H9 (cell line): ENCODE data around the gene AANAT. TPM values are rescaled to one million over a fixed set of nuclear protein-coding genes. Genes with fewer than 3 reads are reported as not detected.

Source experiments
- DNase-seq: peaks from one replicate; pipeline ENCODE4 v3.0.0-alpha.2; 2017
- H2AFZ ChIP-seq: one replicate; pipeline ENCODE4 v1.6.1; 2013; ENCODE audit warnings: mild to moderate bottlenecking, low read length, control low read depth, moderate library complexity
- H2AK5ac ChIP-seq: 2 replicates; pipeline ENCODE4 v1.6.1; 2013; ENCODE audit warnings: low read length, control low read depth, mixed read lengths; ENCODE audit not compliant: insufficient read length
- H2BK120ac ChIP-seq: one replicate; pipeline ENCODE4 v1.6.1; 2013; ENCODE audit warnings: low read depth, mild to moderate bottlenecking, low read length, control low read depth, inconsistent platforms; ENCODE audit not compliant: poor library complexity, severe bottlenecking
- H2BK12ac ChIP-seq: 2 replicates; pipeline ENCODE4 v1.6.1; 2013; ENCODE audit warnings: low read length, control low read depth, mixed read lengths, low read depth; ENCODE audit not compliant: insufficient read length
- H2BK15ac ChIP-seq: 2 replicates; pipeline ENCODE4 v1.6.1; 2013; ENCODE audit warnings: low read depth, low read length, control low read depth
- H2BK20ac ChIP-seq: one replicate; pipeline ENCODE4 v1.6.1; 2013; ENCODE audit warnings: low read depth, mild to moderate bottlenecking, low read length, control low read depth, inconsistent platforms; ENCODE audit not compliant: poor library complexity, severe bottlenecking
- H2BK5ac ChIP-seq: 2 replicates; pipeline ENCODE4 v1.6.1; 2013; ENCODE audit warnings: low read length, control low read depth, mixed read lengths; ENCODE audit not compliant: insufficient read length
- H3K14ac ChIP-seq: 2 replicates; pipeline ENCODE4 v1.6.1; 2013; ENCODE audit warnings: low read length, control low read depth; ENCODE audit not compliant: insufficient read depth
- H3K18ac ChIP-seq: 2 replicates; pipeline ENCODE4 v1.6.1; 2013; ENCODE audit warnings: low read depth, mild to moderate bottlenecking, mixed read lengths, low read length, control low read depth; ENCODE audit not compliant: insufficient read length
- H3K23ac ChIP-seq: 2 replicates; pipeline ENCODE4 v1.6.1; 2013; ENCODE audit warnings: low read length, control low read depth, mixed read lengths, low read depth; ENCODE audit not compliant: insufficient read length
- H3K23me2 ChIP-seq: 2 replicates; pipeline ENCODE4 v1.6.1; 2013; ENCODE audit warnings: low read depth, mild to moderate bottlenecking, mixed read lengths, low read length, control low read depth; ENCODE audit not compliant: insufficient read length, poor library complexity, severe bottlenecking
- H3K27ac ChIP-seq: 2 replicates; pipeline ENCODE4 v1.5.1; 2013; ENCODE audit warnings: low read length, control low read depth, mixed read lengths, low read depth; ENCODE audit not compliant: insufficient read length
- H3K27me3 ChIP-seq: 2 replicates; pipeline ENCODE4 v1.6.1; 2013; ENCODE audit warnings: low read length, control low read depth, inconsistent platforms; ENCODE audit not compliant: insufficient read depth
- H3K4ac ChIP-seq: 2 replicates; pipeline ENCODE4 v1.6.1; 2013; ENCODE audit warnings: low read depth, mild to moderate bottlenecking, control low read depth, inconsistent platforms, low read length, moderate library complexity
- H3K4me1 ChIP-seq: 2 replicates; pipeline ENCODE4 v1.6.1; 2013; ENCODE audit warnings: low read length, control low read depth, inconsistent platforms; ENCODE audit not compliant: insufficient read depth
- H3K4me2 ChIP-seq: 2 replicates; pipeline ENCODE4 v1.6.1; 2013; ENCODE audit warnings: low read length, control low read depth, mixed read lengths; ENCODE audit not compliant: insufficient read length, insufficient read depth
- H3K56ac ChIP-seq: 2 replicates; pipeline ENCODE4 v1.6.1; 2013; ENCODE audit warnings: low read depth, mild to moderate bottlenecking, mixed read lengths, low read length, control low read depth; ENCODE audit not compliant: insufficient read length
- H3K79me1 ChIP-seq: 2 replicates; pipeline ENCODE4 v1.6.1; 2013; ENCODE audit warnings: low read depth, mild to moderate bottlenecking, moderate library complexity, low read length, control low read depth, inconsistent platforms; ENCODE audit not compliant: insufficient read depth, poor library complexity, severe bottlenecking
- H3K79me2 ChIP-seq: 2 replicates; pipeline ENCODE4 v1.6.1; 2013; ENCODE audit warnings: low read length, control low read depth, inconsistent platforms; ENCODE audit not compliant: insufficient read depth
- H3K9ac ChIP-seq: 2 replicates; pipeline ENCODE4 v1.6.1; 2013; ENCODE audit warnings: low read length, control low read depth, mixed read lengths; ENCODE audit not compliant: insufficient read length; ENCODE audit errors: extremely low read depth
- H3K9me3 ChIP-seq: one replicate; pipeline ENCODE4 v1.6.1; 2013; ENCODE audit warnings: low read depth, low read length, inconsistent platforms; ENCODE audit not compliant: control insufficient read depth
- H3T11ph ChIP-seq: one replicate; pipeline ENCODE4 v1.6.1; 2013; ENCODE audit warnings: mild to moderate bottlenecking, low read length, control low read depth, inconsistent platforms
- H4K20me1 ChIP-seq: one replicate; pipeline ENCODE4 v1.6.1; 2013; ENCODE audit not compliant: control insufficient read depth, insufficient read length, insufficient read depth
- H4K5ac ChIP-seq: 2 replicates; pipeline ENCODE4 v1.6.1; 2013; ENCODE audit warnings: low read depth, mild to moderate bottlenecking, mixed read lengths, low read length, control low read depth; ENCODE audit not compliant: insufficient read length
- H4K8ac ChIP-seq: replicated peaks from 2 replicates; pipeline ENCODE4 v1.6.1; 2013; ENCODE audit warnings: low read length, control low read depth, mixed read lengths, low read depth; ENCODE audit not compliant: insufficient read length
- H4K91ac ChIP-seq: 2 replicates; pipeline ENCODE4 v1.6.1; 2013; ENCODE audit warnings: low read depth, mild to moderate bottlenecking, moderate library complexity, mixed read lengths, low read length, control low read depth; ENCODE audit not compliant: insufficient read length
- H3K27ac Mint-ChIP-seq, 3 experiments: 2 replicates in 2 of 3; 3 replicates in 1 of 3; pipeline ENCODE4 v1.8.0; 2020 to 2021; ENCODE audit warnings: mixed read lengths in 3 of 3, mild to moderate bottlenecking in 1 of 3, moderate library complexity in 1 of 3
- H3K27me3 Mint-ChIP-seq: 2 replicates; pipeline ENCODE4 v1.8.0; 2021; ENCODE audit warnings: low read depth, mild to moderate bottlenecking, moderate library complexity, mixed read lengths
- H3K36me3 Mint-ChIP-seq, 3 experiments: 2 replicates in 2 of 3; 3 replicates in 1 of 3; pipeline ENCODE4 v1.8.0; 2020 to 2021; ENCODE audit warnings: low read depth in 3 of 3, mixed read lengths in 3 of 3; ENCODE audit not compliant: insufficient read depth in 1 of 3
- H3K4me1 Mint-ChIP-seq, 2 experiments: 2 replicates each; pipeline ENCODE4 v1.8.0; 2020; ENCODE audit warnings: mixed read lengths in 2 of 2
- H3K4me3 Mint-ChIP-seq, 2 experiments: 2 replicates in 1 of 2; 3 replicates in 1 of 2; pipeline ENCODE4 v1.8.0; 2020 to 2021; ENCODE audit warnings: mild to moderate bottlenecking in 2 of 2, mixed read lengths in 2 of 2, moderate library complexity in 1 of 2
- H3K9me3 Mint-ChIP-seq, 2 experiments: 2 replicates in 1 of 2; 3 replicates in 1 of 2; pipeline ENCODE4 v1.8.0; 2020; ENCODE audit warnings: mild to moderate bottlenecking in 2 of 2, mixed read lengths in 2 of 2, moderate library complexity in 1 of 2
- WGBS: extraction: QIAGEN DNeasy Blood & Tissue Kit; methylation state at CpG from one replicate; pipeline ENCODE4 v1.1.7; 2013; ENCODE audit warnings: missing lambda C conversion rate, low lambda C conversion rate, mixed read lengths; ENCODE audit not compliant: insufficient read length; ENCODE audit errors: extremely low coverage; 5-methylcytosine and 5-hydroxymethylcytosine counted together
- total RNA-seq: library from RNA; stranded (reverse); gene quantifications from 2 replicates; pipeline ENCODE4 v1.2.1, GENCODE V29; 2021
- TF ChIP-seq, protein P1 (sequence below): fragments of 200-600 bp; sonication (generic); conservative IDR thresholded peaks from 3 replicates; pipeline ENCODE4 v1.8.0; 2021; ENCODE audit warnings: antibody characterized with exemption, mild to moderate bottlenecking

Gene AANAT
- total RNA-seq, 1 experiment from 2014 or later, result 0.55 TPM

- Mint-ChIP-seq H3K27me3 (peaks cover 17% of the 10 kb centered on the region), H3K4me3 (peak overlapping the region; percentile 5 to 8; a peak in 3 of 5 replicates), H3K4me1 (peaks cover 43 to 57% of the 10 kb centered on the region in 2 experiments), H3K9me3 (no peaks in the 10 kb centered on the region; a peak in 1 of 5 replicates), H3K27ac (peak overlapping the region in 1 of 3 experiments; percentile 47; a peak in 1 of 7 replicates), H3K36me3 (no peaks in the 10 kb centered on the region; a peak in 1 of 7 replicates)
- Histone ChIP-seq H3K27me3 (no peaks in the 10 kb centered on the region), H2BK20ac (no peak overlapping the region), H4K91ac (no peak overlapping the region), H4K8ac (no peak overlapping the region), H2BK120ac (no peak overlapping the region), H2BK15ac (no peak overlapping the region), H3K4ac (no peak overlapping the region), H4K20me1 (no peaks in the 10 kb centered on the region), H3T11ph (no peak overlapping the region), H3K14ac (no peak overlapping the region), H3K18ac (no peak overlapping the region), H2BK5ac (no peak overlapping the region), H3K56ac (no peak overlapping the region), H2AK5ac (no peak overlapping the region), H4K5ac (no peak overlapping the region), H3K9me3 (no peaks in the 10 kb centered on the region), H3K79me2 (no peaks in the 10 kb centered on the region), H3K79me1 (no peaks in the 10 kb centered on the region), H3K4me2 (no peak overlapping the region), H3K9ac (no peak overlapping the region), H3K4me1 (peaks cover 3% of the 10 kb centered on the region; the same call in 1 of the 2 replicates), H2AFZ (no peak overlapping the region), H3K27ac (no peak overlapping the region), H3K23me2 (peaks cover 9% of the 10 kb centered on the region), H3K23ac (no peak overlapping the region), H2BK12ac (no peak overlapping the region)
- no peak for DNase-seq
- TF ChIP-seq, protein P1, sequence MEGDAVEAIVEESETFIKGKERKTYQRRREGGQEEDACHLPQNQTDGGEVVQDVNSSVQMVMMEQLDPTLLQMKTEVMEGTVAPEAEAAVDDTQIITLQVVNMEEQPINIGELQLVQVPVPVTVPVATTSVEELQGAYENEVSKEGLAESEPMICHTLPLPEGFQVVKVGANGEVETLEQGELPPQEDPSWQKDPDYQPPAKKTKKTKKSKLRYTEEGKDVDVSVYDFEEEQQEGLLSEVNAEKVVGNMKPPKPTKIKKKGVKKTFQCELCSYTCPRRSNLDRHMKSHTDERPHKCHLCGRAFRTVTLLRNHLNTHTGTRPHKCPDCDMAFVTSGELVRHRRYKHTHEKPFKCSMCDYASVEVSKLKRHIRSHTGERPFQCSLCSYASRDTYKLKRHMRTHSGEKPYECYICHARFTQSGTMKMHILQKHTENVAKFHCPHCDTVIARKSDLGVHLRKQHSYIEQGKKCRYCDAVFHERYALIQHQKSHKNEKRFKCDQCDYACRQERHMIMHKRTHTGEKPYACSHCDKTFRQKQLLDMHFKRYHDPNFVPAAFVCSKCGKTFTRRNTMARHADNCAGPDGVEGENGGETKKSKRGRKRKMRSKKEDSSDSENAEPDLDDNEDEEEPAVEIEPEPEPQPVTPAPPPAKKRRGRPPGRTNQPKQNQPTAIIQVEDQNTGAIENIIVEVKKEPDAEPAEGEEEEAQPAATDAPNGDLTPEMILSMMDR, result no peak
- no CpG with 5 or more reads among the region's 8 CpGs for WGBS
Observed at GRCh38 chr17:76502341-76503211, 35.2 kb downstream of the AANAT start.
